GM23338 (cell line): Measurements from ENCODE around the gene YPEL1. TPM values are rescaled to one million over a fixed set of nuclear protein-coding genes. Genes with fewer than 3 reads are reported as not detected.

Experiments used
- ATAC-seq: fragments of 200-7000 bp; cut with Tn5 transposase; 3 replicates; pipeline ENCODE4 v1.9.1; 2020
- DNase-seq: peaks from one replicate; pipeline ENCODE4 v3.0.0-alpha.2; 2015; ENCODE audit warnings: low spot score
- H2AFZ ChIP-seq: fragments of 200-600 bp; sonication (generic); 2 replicates; pipeline ENCODE4 v1.8.0; 2016; ENCODE audit warnings: antibody characterized with exemption, mild to moderate bottlenecking, moderate library complexity
- H3F3A ChIP-seq: fragments of 200-600 bp; sonication (generic); replicated peaks from 2 replicates; pipeline ENCODE4 v1.8.0; 2017; ENCODE audit warnings: antibody characterized with exemption, mixed run types, low read depth
- H3K27ac ChIP-seq: fragments of 200-600 bp; sonication (generic); 2 replicates; pipeline ENCODE4 v1.6.1; 2016; ENCODE audit warnings: low read depth
- H3K27me3 ChIP-seq: fragments of 200-600 bp; sonication (generic); 2 replicates; pipeline ENCODE4 v1.8.0; 2016; ENCODE audit warnings: mild to moderate bottlenecking, mixed run types, moderate library complexity; ENCODE audit not compliant: insufficient read depth
- H3K36me3 ChIP-seq: fragments of 200-600 bp; sonication (generic); 2 replicates; pipeline ENCODE4 v1.8.0; 2016; ENCODE audit warnings: mild to moderate bottlenecking; ENCODE audit not compliant: insufficient read depth
- H3K4me1 ChIP-seq: fragments of 200-600 bp; sonication (generic); 2 replicates; pipeline ENCODE4 v1.8.0; 2016; ENCODE audit warnings: mild to moderate bottlenecking, moderate library complexity; ENCODE audit not compliant: insufficient read depth
- H3K4me2 ChIP-seq: fragments of 200-600 bp; sonication (generic); 2 replicates; pipeline ENCODE4 v1.7.1; 2017; ENCODE audit warnings: mixed run types
- H3K4me3 ChIP-seq: fragments of 200-600 bp; sonication (generic); 2 replicates; pipeline ENCODE4 v1.6.1; 2016; ENCODE audit warnings: mixed run types
- H3K79me2 ChIP-seq: fragments of 200-600 bp; sonication (generic); replicated peaks from 2 replicates; pipeline ENCODE4 v1.8.0; 2017; ENCODE audit warnings: mild to moderate bottlenecking; ENCODE audit not compliant: insufficient read depth
- H3K9me2 ChIP-seq: fragments of 200-600 bp; sonication (generic); 2 replicates; pipeline ENCODE4 v1.8.0; 2017; ENCODE audit not compliant: insufficient read depth
- H4K20me1 ChIP-seq: fragments of 200-600 bp; sonication (generic); replicated peaks from 2 replicates; pipeline ENCODE4 v1.8.0; 2017; ENCODE audit warnings: mild to moderate bottlenecking; ENCODE audit not compliant: insufficient read depth
- H3K27ac Mint-ChIP-seq: 2 replicates; pipeline ENCODE4 v1.8.0; 2020; ENCODE audit warnings: inconsistent platforms, mild to moderate bottlenecking, moderate library complexity, mixed read lengths
- H3K27me3 Mint-ChIP-seq: 3 replicates; pipeline ENCODE4 v1.8.0; 2022; ENCODE audit warnings: low read depth, mild to moderate bottlenecking, moderate library complexity, mixed read lengths, inconsistent platforms; ENCODE audit not compliant: insufficient read depth, poor library complexity
- H3K36me3 Mint-ChIP-seq: 3 replicates; pipeline ENCODE4 v1.8.0; 2021; ENCODE audit warnings: low read depth, mild to moderate bottlenecking, inconsistent platforms, moderate library complexity, mixed read lengths
- H3K4me1 Mint-ChIP-seq: 3 replicates; pipeline ENCODE4 v1.8.0; 2020; ENCODE audit warnings: mild to moderate bottlenecking, inconsistent platforms, mixed read lengths
- H3K4me3 Mint-ChIP-seq: 3 replicates; pipeline ENCODE4 v1.8.0; 2021; ENCODE audit warnings: moderate library complexity, mild to moderate bottlenecking, inconsistent platforms, mixed read lengths
- H3K9me3 Mint-ChIP-seq: 3 replicates; pipeline ENCODE4 v1.8.0; 2020; ENCODE audit warnings: moderate library complexity, mild to moderate bottlenecking, inconsistent platforms, mixed read lengths
- CREB1 ChIP-seq: fragments of 250-450 bp; sonication (Bioruptor Pico); IDR thresholded peaks from 2 replicates; pipeline ENCODE4 v1.5.0; 2020; ENCODE audit warnings: low read depth, mild to moderate bottlenecking, moderate library complexity
- NANOG ChIP-seq: IDR thresholded peaks from 2 replicates; pipeline ENCODE4 v1.6.1; 2016; ENCODE audit warnings: antibody characterized with exemption, borderline replicate concordance
- REST ChIP-seq: IDR thresholded peaks from one replicate; pipeline ENCODE4 v1.6.1; 2018; ENCODE audit warnings: antibody characterized with exemption; ENCODE audit not compliant: unreplicated experiment
- STAT1 ChIP-seq: IDR thresholded peaks from one replicate; pipeline ENCODE4 v1.6.1; 2016; ENCODE audit warnings: antibody characterized with exemption; ENCODE audit not compliant: unreplicated experiment
- ZNF114 ChIP-seq: fragments of 250-450 bp; sonication (Bioruptor Pico); IDR thresholded peaks from 2 replicates; pipeline ENCODE4 v1.5.0; 2020; ENCODE audit warnings: mild to moderate bottlenecking, moderate library complexity
- ZNF331 ChIP-seq: fragments of 250-450 bp; sonication (Bioruptor Pico); IDR thresholded peaks from 2 replicates; pipeline ENCODE4 v1.5.0; 2020; ENCODE audit warnings: low read depth, mild to moderate bottlenecking, moderate library complexity
- polyA plus RNA-seq: library from polyadenylated mRNA; unstranded; fragments of >200 nt; fragmentation: Nextera tagmentation; extraction: Ambion mirVana; gene quantifications from 2 replicates; pipeline ENCODE4 v1.2.1, GENCODE V29; 2016
- total RNA-seq: library from RNA; depleted of rRNA; stranded (reverse); fragments of >200 nt; shearing (Covaris generic); gene quantifications from 2 replicates; pipeline ENCODE4 v1.2.3, GENCODE V29; 2014
- TF ChIP-seq, protein P1 (sequence below), 2 experiments: fragments of 200-600 bp in 1 of 2; sonication (generic) in 1 of 2; conservative IDR thresholded peaks; 2 replicates each; pipeline versions ENCODE4 v1.5.1 to v1.6.1; 2016 to 2017; ENCODE audit warnings: antibody characterized with exemption in 2 of 2, low read depth in 2 of 2, mild to moderate bottlenecking in 2 of 2, moderate library complexity in 1 of 2
- TF ChIP-seq, protein P2 (sequence below): IDR thresholded peaks from 2 replicates; pipeline ENCODE4 v1.6.1; 2016; ENCODE audit warnings: antibody characterized with exemption
- TF ChIP-seq, protein P3 (sequence below): fragments of 250-450 bp; sonication (Bioruptor Pico); IDR thresholded peaks from 2 replicates; pipeline ENCODE4 v1.5.0; 2020; ENCODE audit warnings: mild to moderate bottlenecking, moderate library complexity

YPEL1 gene
- total and polyA plus RNA-seq, 2 experiments from 2014 or later: 4.4 to 6.0 TPM

DNA sequence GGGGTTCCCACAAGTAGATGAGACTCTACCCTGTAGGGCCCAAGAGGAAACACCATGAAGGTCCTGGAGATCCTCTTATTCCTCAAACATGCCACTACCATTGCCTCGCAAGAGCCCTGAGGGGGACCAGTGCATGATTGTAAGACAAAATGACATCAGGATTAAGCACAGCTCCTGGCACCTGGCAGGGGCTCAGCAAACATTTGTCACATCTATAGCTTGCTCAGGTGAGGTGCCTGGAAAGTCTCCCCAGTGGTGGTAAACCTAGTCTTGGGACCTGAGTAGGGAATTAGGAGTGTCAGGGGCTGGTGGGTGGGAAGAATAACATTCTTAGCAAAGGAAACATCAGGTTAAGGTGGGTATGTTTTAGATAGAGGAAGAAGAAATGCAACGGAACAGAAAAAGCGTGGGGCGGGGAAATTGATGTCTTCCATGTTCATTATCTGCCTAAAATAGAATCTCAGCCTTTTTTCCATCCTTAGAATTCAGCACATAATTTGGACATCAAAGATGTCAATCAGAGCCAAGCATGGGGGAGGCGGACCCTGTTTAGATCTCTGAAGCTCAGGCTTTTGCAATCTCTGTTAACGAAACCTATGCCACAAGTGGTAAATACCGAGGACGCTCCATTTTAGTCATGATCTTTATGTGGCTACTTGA is 924 bp downstream of the YPEL1 start:
- no peak for ATAC-seq
- peak overlapping the region; percentile 97 for H3K4me3 ChIP-seq
- no peaks in the 10 kb centered on the region for H3K79me2 ChIP-seq
- peaks cover 15% of the 10 kb centered on the region for H3K4me1 Mint-ChIP-seq
- peak overlapping the region; percentile 99 for H2AFZ ChIP-seq
- TF ChIP-seq REST (no peak), NANOG (no peak)
- peaks cover 3% of the 10 kb centered on the region for H3F3A ChIP-seq
- H3K36me3 ChIP-seq: no peaks in the 10 kb centered on the region
- peaks cover 14% of the 10 kb centered on the region for H3K4me1 ChIP-seq
- peaks cover 30% of the 10 kb centered on the region for H3K27me3 ChIP-seq
- no peaks in the 10 kb centered on the region for H4K20me1 ChIP-seq
- no peaks in the 10 kb centered on the region for H3K9me2 ChIP-seq
- no peaks in the 10 kb centered on the region for H3K9me3 Mint-ChIP-seq
- H3K27ac Mint-ChIP-seq: peak overlapping the region; percentile 92; the same call in 1 of the 2 replicates
- H3K4me3 Mint-ChIP-seq: peak overlapping the region; percentile 91
- no peaks in the 10 kb centered on the region for H3K36me3 Mint-ChIP-seq
- H3K27ac ChIP-seq: peak overlapping the region; percentile 75; the same call in 1 of the 2 replicates
- peak overlapping the region; percentile 100 for H3K4me2 ChIP-seq
- DNase-seq: no peak
- peaks cover 24% of the 10 kb centered on the region for H3K27me3 Mint-ChIP-seq

DNA sequence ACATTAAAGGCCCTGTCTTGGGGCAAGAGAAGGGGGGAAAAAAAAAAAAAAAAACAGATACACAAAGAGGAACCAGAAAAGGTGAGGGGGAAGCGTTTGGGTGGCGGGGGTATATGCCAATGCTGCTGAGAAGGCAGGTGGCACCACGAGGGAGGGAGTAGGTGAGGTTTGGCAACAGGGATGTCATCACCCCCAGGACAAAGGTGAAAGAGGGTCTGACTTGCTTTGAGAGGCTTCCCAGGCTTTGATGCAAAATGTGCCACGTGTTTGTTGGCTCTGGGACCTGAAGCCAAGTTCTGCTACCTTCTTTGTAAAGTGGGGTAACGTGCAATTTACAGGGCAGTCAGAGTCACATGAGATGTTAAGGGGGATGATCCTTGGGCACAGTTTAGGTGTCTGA is 4.1 kb downstream of the YPEL1 start:
- no peak overlapping the region for H2AFZ ChIP-seq
- no peaks in the 10 kb centered on the region for H4K20me1 ChIP-seq
- no peaks in the 10 kb centered on the region for H3K36me3 Mint-ChIP-seq
- DNase-seq (no peak), ATAC-seq (no peak)
- H3K4me2 ChIP-seq: no peak overlapping the region
- peaks cover 3% of the 10 kb centered on the region for H3F3A ChIP-seq
- H3K27ac Mint-ChIP-seq: no peak overlapping the region
- no peaks in the 10 kb centered on the region for H3K36me3 ChIP-seq
- H3K9me2 ChIP-seq: no peaks in the 10 kb centered on the region
- H3K4me3 Mint-ChIP-seq: no peak overlapping the region
- H3K4me3 ChIP-seq: no peak overlapping the region
- peaks cover 14% of the 10 kb centered on the region for H3K27me3 ChIP-seq
- no peaks in the 10 kb centered on the region for H3K9me3 Mint-ChIP-seq
- H3K27ac ChIP-seq: no peak overlapping the region
- H3K27me3 Mint-ChIP-seq: peaks cover 8% of the 10 kb centered on the region
- H3K4me1 Mint-ChIP-seq: peaks cover 14% of the 10 kb centered on the region
- peaks cover 7% of the 10 kb centered on the region; the same call in 1 of the 2 replicates for H3K4me1 ChIP-seq
- H3K79me2 ChIP-seq: no peaks in the 10 kb centered on the region
- TF ChIP-seq, protein P1, sequence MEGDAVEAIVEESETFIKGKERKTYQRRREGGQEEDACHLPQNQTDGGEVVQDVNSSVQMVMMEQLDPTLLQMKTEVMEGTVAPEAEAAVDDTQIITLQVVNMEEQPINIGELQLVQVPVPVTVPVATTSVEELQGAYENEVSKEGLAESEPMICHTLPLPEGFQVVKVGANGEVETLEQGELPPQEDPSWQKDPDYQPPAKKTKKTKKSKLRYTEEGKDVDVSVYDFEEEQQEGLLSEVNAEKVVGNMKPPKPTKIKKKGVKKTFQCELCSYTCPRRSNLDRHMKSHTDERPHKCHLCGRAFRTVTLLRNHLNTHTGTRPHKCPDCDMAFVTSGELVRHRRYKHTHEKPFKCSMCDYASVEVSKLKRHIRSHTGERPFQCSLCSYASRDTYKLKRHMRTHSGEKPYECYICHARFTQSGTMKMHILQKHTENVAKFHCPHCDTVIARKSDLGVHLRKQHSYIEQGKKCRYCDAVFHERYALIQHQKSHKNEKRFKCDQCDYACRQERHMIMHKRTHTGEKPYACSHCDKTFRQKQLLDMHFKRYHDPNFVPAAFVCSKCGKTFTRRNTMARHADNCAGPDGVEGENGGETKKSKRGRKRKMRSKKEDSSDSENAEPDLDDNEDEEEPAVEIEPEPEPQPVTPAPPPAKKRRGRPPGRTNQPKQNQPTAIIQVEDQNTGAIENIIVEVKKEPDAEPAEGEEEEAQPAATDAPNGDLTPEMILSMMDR (conservative IDR thresholded peaks at IDR 0.05; ENCODE audit: low read depth in 2 of 2): no peak
- no peak for TF ChIP-seq ZNF331
- TF ChIP-seq, protein P2, sequence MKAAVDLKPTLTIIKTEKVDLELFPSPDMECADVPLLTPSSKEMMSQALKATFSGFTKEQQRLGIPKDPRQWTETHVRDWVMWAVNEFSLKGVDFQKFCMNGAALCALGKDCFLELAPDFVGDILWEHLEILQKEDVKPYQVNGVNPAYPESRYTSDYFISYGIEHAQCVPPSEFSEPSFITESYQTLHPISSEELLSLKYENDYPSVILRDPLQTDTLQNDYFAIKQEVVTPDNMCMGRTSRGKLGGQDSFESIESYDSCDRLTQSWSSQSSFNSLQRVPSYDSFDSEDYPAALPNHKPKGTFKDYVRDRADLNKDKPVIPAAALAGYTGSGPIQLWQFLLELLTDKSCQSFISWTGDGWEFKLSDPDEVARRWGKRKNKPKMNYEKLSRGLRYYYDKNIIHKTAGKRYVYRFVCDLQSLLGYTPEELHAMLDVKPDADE: no peak
- no peak for TF ChIP-seq CREB1 (CRISPR knock-in tag)
- TF ChIP-seq, protein P3, sequence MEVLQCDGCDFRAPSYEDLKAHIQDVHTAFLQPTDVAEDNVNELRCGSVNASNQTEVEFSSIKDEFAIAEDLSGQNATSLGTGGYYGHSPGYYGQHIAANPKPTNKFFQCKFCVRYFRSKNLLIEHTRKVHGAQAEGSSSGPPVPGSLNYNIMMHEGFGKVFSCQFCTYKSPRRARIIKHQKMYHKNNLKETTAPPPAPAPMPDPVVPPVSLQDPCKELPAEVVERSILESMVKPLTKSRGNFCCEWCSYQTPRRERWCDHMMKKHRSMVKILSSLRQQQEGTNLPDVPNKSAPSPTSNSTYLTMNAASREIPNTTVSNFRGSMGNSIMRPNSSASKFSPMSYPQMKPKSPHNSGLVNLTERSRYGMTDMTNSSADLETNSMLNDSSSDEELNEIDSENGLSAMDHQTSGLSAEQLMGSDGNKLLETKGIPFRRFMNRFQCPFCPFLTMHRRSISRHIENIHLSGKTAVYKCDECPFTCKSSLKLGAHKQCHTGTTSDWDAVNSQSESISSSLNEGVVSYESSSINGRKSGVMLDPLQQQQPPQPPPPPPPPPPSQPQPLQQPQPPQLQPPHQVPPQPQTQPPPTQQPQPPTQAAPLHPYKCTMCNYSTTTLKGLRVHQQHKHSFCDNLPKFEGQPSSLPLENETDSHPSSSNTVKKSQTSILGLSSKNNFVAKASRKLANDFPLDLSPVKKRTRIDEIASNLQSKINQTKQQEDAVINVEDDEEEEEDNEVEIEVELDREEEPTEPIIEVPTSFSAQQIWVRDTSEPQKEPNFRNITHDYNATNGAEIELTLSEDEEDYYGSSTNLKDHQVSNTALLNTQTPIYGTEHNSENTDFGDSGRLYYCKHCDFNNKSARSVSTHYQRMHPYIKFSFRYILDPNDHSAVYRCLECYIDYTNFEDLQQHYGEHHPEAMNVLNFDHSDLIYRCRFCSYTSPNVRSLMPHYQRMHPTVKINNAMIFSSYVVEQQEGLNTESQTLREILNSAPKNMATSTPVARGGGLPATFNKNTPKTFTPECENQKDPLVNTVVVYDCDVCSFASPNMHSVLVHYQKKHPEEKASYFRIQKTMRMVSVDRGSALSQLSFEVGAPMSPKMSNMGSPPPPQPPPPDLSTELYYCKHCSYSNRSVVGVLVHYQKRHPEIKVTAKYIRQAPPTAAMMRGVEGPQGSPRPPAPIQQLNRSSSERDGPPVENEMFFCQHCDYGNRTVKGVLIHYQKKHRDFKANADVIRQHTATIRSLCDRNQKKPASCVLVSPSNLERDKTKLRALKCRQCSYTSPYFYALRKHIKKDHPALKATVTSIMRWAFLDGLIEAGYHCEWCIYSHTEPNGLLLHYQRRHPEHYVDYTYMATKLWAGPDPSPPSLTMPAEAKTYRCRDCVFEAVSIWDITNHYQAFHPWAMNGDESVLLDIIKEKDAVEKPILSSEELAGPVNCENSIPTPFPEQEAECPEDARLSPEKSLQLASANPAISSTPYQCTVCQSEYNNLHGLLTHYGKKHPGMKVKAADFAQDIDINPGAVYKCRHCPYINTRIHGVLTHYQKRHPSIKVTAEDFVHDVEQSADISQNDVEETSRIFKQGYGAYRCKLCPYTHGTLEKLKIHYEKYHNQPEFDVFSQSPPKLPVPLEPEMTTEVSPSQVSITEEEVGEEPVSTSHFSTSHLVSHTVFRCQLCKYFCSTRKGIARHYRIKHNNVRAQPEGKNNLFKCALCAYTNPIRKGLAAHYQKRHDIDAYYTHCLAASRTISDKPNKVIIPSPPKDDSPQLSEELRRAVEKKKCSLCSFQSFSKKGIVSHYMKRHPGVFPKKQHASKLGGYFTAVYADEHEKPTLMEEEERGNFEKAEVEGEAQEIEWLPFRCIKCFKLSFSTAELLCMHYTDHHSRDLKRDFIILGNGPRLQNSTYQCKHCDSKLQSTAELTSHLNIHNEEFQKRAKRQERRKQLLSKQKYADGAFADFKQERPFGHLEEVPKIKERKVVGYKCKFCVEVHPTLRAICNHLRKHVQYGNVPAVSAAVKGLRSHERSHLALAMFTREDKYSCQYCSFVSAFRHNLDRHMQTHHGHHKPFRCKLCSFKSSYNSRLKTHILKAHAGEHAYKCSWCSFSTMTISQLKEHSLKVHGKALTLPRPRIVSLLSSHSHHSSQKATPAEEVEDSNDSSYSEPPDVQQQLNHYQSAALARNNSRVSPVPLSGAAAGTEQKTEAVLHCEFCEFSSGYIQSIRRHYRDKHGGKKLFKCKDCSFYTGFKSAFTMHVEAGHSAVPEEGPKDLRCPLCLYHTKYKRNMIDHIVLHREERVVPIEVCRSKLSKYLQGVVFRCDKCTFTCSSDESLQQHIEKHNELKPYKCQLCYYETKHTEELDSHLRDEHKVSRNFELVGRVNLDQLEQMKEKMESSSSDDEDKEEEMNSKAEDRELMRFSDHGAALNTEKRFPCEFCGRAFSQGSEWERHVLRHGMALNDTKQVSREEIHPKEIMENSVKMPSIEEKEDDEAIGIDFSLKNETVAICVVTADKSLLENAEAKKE (CRISPR knock-in tag): no peak
- TF ChIP-seq STAT1: no peak
- TF ChIP-seq NANOG: no peak
- TF ChIP-seq ZNF114 (CRISPR knock-in tag): no peak
